HFFc6 (cell line): ENCODE data around the gene CTRB2. TPM values are rescaled to one million over a fixed set of nuclear protein-coding genes. Genes with fewer than 3 reads are reported as not detected.

ENCODE experiments used
- DNase-seq: peaks from one replicate; pipeline ENCODE4 v3.0.0-alpha.2; 2018
- H3K27ac Mint-ChIP-seq: 2 replicates; pipeline ENCODE4 v1.8.0; 2020; ENCODE audit warnings: mild to moderate bottlenecking, mixed read lengths
- H3K27me3 Mint-ChIP-seq: 2 replicates; pipeline ENCODE4 v1.8.0; 2021; ENCODE audit warnings: mild to moderate bottlenecking, moderate library complexity, mixed read lengths; ENCODE audit not compliant: insufficient read depth
- H3K36me3 Mint-ChIP-seq: 2 replicates; pipeline ENCODE4 v1.8.0; 2021; ENCODE audit warnings: low read depth, mixed read lengths
- H3K4me1 Mint-ChIP-seq: 2 replicates; pipeline ENCODE4 v1.8.0; 2020; ENCODE audit warnings: low read depth, mixed read lengths
- H3K4me3 Mint-ChIP-seq: 2 replicates; pipeline ENCODE4 v1.8.0; 2020; ENCODE audit warnings: mild to moderate bottlenecking, moderate library complexity, mixed read lengths
- H3K9me3 Mint-ChIP-seq: 2 replicates; pipeline ENCODE4 v1.8.0; 2020; ENCODE audit warnings: mild to moderate bottlenecking, mixed read lengths
- total RNA-seq, 6 experiments: library from RNA; stranded (reverse); fragmentation: NEBNext Ultra II Directional; extraction: Animal tissue kit (Norgen Biotek cat#: 25700); gene quantifications; 2 replicates in 1 of 6; 3 replicates in 5 of 6; pipeline ENCODE4 v1.2.3, GENCODE V29; 2021
- TF ChIP-seq, protein P1 (sequence below): fragments of 200-600 bp; sonication (generic); IDR thresholded peaks from 2 replicates; pipeline ENCODE4 v1.5.0; 2021; ENCODE audit warnings: antibody characterized with exemption, mild to moderate bottlenecking

CTRB2 gene
- total RNA-seq, 6 experiments from 2014 or later = not detected

DNA sequence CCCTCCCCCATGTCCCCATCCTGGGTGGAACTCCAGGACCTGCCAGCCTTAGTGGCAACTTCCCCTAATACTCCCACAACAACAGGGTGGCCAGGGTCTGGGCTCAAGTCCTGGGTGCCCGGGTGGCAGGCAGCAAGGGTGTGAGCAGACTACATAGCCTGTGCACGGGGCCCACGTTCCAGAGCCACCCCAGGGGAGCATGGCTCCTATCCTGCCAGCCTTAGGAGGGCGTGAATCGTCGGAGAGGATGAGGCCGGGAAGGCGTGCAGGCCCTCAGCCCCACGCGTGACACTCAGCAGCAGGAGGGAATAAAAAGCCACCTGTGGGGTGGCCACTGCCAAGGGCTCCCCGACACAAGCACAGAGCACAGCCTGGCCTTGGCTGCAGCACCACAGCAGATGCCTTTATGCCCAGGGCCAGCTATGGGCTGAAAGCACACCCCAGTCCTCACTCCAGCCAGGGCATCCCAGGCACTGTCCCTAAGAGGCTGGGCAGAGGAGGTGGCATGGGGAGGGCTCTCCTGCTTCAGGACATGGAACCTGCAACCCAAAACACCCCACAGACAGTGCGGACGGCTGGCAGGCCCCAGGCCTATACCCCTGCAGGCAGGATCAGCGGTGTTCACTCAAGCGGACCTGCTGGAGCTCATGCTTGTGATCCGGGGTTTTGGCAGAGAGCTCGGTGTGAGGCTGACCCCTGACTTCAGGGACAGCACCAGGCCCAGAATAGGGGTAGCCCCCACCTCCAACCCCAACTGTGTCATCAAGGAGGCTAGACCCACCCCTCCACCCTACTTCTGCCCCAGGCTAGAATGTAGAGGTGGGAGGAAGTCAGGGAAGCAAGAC, 41.8 kb upstream of the CTRB2 start:
- Mint-ChIP-seq H3K36me3 (peaks cover 24% of the 10 kb centered on the region), H3K27me3 (peaks cover 31% of the 10 kb centered on the region), H3K4me1 (peaks cover 84% of the 10 kb centered on the region), H3K4me3 (peak overlapping the region; percentile 93), H3K9me3 (no peaks in the 10 kb centered on the region), H3K27ac (peak overlapping the region; percentile 95)
- no peak for DNase-seq
- TF ChIP-seq, protein P1, sequence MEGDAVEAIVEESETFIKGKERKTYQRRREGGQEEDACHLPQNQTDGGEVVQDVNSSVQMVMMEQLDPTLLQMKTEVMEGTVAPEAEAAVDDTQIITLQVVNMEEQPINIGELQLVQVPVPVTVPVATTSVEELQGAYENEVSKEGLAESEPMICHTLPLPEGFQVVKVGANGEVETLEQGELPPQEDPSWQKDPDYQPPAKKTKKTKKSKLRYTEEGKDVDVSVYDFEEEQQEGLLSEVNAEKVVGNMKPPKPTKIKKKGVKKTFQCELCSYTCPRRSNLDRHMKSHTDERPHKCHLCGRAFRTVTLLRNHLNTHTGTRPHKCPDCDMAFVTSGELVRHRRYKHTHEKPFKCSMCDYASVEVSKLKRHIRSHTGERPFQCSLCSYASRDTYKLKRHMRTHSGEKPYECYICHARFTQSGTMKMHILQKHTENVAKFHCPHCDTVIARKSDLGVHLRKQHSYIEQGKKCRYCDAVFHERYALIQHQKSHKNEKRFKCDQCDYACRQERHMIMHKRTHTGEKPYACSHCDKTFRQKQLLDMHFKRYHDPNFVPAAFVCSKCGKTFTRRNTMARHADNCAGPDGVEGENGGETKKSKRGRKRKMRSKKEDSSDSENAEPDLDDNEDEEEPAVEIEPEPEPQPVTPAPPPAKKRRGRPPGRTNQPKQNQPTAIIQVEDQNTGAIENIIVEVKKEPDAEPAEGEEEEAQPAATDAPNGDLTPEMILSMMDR = no peak

DNA sequence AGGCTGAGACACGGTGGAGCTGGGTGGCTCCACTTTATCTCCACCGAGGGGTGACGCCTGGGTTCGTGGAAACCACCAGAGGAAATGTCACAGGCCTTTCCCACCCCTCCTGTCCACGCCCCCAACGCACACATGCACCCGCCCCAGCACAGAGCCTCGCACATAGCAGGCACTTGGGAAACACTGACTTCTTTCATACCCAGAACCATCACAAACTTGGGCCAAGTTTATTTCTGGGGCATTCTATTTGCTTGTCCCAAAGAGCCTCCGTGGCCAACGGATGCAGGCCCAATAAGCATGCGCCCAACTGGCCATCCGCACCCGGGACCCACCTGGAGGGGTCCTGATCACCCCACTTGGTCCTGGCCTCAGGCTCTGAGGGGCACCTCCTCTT, 41.2 kb upstream of the CTRB2 start:
- TF ChIP-seq, protein P1 = no peak
- Mint-ChIP-seq H3K4me3 (peak overlapping the region; percentile 93), H3K4me1 (peaks cover 84% of the 10 kb centered on the region), H3K36me3 (peaks cover 30% of the 10 kb centered on the region), H3K27ac (peak overlapping the region; percentile 95), H3K27me3 (peaks cover 31% of the 10 kb centered on the region), H3K9me3 (no peaks in the 10 kb centered on the region)
- no peak for DNase-seq

DNA sequence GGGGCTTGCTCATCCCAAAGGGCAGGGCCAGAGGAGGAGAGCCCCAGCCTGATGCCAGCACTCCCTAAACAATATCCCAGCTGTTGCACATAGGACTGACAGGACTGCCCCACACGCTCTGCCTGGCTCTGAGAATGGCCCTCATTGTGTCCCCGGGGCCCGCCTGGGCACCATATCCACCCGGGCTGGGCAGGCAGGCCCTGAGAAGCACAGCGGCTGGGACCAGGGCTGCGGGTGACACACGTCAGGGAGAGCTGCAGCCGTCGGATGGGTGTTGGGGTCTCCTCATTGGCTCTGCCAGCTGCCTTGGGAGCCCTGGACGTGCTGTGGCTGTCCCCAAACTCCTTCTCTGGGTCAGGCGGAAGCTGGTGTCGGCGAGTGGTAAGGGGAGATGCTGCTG, 40.3 kb upstream of the CTRB2 start:
- peak overlapping the region; percentile 93 for H3K4me3 Mint-ChIP-seq
- peaks cover 29% of the 10 kb centered on the region for H3K27me3 Mint-ChIP-seq
- H3K4me1 Mint-ChIP-seq = peaks cover 81% of the 10 kb centered on the region
- no peaks in the 10 kb centered on the region for H3K9me3 Mint-ChIP-seq
- peaks cover 35% of the 10 kb centered on the region for H3K36me3 Mint-ChIP-seq
- DNase-seq = no peak
- TF ChIP-seq, protein P1 = no peak
- H3K27ac Mint-ChIP-seq = peak overlapping the region; percentile 95

DNA sequence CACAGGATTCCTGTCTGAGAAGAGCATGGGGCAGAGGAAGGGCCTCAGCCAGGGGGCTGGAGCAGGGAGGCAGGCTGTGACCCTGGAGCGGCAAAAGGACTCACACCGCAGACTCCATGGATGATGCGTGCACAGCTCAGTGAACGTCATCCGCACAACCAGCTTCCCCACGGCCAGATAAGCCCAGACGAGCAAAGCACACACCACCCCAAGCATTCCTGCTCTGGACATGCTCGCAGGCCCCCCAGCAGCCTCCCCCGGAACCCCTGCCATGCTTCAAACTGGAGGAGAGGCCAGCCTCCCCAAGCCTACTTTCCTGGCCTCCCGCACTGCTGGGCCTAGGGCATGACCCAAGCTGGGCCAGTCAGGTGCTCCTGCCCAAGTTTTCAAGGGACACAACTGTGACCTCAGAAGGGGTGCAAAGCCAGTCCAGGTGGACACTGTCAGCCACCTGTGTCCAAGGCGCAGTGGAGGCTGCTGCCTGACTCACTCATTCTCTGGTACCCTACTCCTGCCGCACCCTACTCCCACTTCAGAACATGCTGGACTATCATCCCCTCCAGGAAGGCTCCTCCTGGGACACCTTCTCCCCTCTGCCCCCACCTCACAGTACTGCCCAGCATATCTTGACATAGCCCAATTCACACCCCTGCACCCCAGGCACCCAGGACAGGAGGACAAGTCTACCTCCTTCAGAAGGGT, 39.7 kb upstream of the CTRB2 start:
- Mint-ChIP-seq H3K4me3 (peak overlapping the region; percentile 93), H3K4me1 (peaks cover 75% of the 10 kb centered on the region), H3K9me3 (no peaks in the 10 kb centered on the region), H3K27ac (peak overlapping the region; percentile 95), H3K27me3 (peaks cover 29% of the 10 kb centered on the region), H3K36me3 (peaks cover 35% of the 10 kb centered on the region)
- no peak for DNase-seq
- TF ChIP-seq, protein P1 = no peak

DNA sequence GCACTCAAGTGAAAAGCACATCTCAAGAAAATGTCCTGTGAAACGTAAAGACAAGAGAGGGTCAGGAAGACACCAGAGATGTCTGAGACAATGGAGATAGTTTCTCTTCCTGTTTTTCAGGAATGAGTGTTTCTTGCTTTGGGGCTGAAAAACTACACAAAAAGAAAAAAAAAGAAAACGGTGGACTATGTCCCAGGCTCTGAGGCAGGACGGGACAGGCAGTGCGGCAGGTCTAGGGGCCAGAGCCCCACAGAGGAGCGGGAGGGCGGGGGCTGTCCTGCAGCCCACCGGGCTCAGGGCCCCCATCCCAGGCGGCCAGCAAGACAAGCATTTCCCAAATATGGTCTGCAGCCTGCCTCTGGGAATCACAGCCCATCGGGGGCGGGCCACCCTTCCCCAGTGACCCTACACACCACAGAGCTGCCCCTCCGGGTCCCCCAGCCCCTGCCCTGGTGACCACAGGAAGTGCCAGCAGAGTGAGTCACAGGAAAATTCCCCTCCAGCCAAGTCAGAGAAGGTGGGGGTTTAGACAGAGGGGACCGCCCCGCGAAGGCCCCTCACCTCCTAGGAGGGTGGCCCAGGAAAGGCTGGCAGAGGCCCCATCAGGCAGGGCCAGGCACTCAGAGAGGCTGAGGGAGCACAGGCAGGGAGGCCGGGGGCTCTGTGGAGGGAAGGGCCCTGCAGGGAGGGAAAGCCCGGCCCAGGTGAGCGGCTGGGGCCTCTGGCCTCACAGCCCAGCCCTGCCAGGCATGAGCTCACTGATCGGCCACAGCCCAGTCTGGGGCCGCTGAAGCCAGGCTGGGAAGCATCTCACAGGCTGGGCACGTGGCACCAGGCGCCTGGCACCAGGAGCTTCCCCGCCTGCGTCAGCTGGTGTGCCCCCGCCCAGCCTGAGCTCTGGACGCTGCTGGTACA, 38.1 kb upstream of the CTRB2 start:
- Mint-ChIP-seq H3K4me1 (peaks cover 86% of the 10 kb centered on the region), H3K36me3 (peaks cover 44% of the 10 kb centered on the region), H3K27ac (peak overlapping the region; percentile 95), H3K27me3 (peaks cover 25% of the 10 kb centered on the region), H3K4me3 (peak overlapping the region; percentile 93), H3K9me3 (no peaks in the 10 kb centered on the region)
- TF ChIP-seq, protein P1 = no peak
- peak; percentile 95 for DNase-seq
